Lower lobe of right lung (tissue), 2 donors: ENCODE data around the gene KIAA1755. TPM values are rescaled to one million over a fixed set of nuclear protein-coding genes. Genes with fewer than 3 reads are reported as not detected.
"Not testable (repeated sequence)": the region's sequence is repeated elsewhere in the genome, so short reads cannot be mapped to it uniquely, and the experiment has no call there.

ENCODE experiments used
- ATAC-seq, 2 donors: fragments of 200-7000 bp; cut with Tn5 transposase; one replicate each; pipeline ENCODE4 v1.9.1; 2020 to 2022; ENCODE audit warnings: mild to moderate bottlenecking in 2 of 2, moderate library complexity in 2 of 2
- DNase-seq: peaks from one replicate; pipeline ENCODE4 v3.0.0-alpha.2; 2020
- H3K27ac ChIP-seq: fragments of 200-600 bp; one replicate; pipeline ENCODE4 v1.8.0; 2022
- H3K27me3 ChIP-seq: fragments of 200-600 bp; one replicate; pipeline ENCODE4 v1.8.0; 2022; ENCODE audit warnings: low read depth
- H3K36me3 ChIP-seq: fragments of 200-600 bp; one replicate; pipeline ENCODE4 v1.8.0; 2022; ENCODE audit warnings: mild to moderate bottlenecking
- H3K4me1 ChIP-seq: fragments of 200-600 bp; one replicate; pipeline ENCODE4 v1.8.0; 2022
- H3K4me3 ChIP-seq: fragments of 200-600 bp; one replicate; pipeline ENCODE4 v1.8.0; 2022; ENCODE audit warnings: mild to moderate bottlenecking
- H3K9me3 ChIP-seq: fragments of 200-600 bp; one replicate; pipeline ENCODE4 v1.8.0; 2022
- CTCF ChIP-seq: fragments of 200-600 bp; IDR thresholded peaks from one replicate; pipeline ENCODE4 v1.8.0; 2022; ENCODE audit warnings: antibody characterized with exemption, mild to moderate bottlenecking
- intact Hi-C: fragments of 100-400 bp; cut with DNase I; formaldehyde crosslinking; loops from one replicate; pipeline ENCODE4 v1.11.0; 2022
- total RNA-seq: library from RNA; stranded (reverse); fragmentation: NEBNext Ultra II Directional; extraction: Animal tissue kit (Norgen Biotek cat#: 25700); gene quantifications from one replicate; pipeline ENCODE4 v1.2.1, GENCODE V29; 2021
- donor health status: DM: no; HTN: yes; CAD: no; lungs with severe emphysema.

KIAA1755 gene
- total RNA-seq, 1 donor from 2014 or later = 1.3 TPM

- Histone ChIP-seq H3K9me3 (no peaks in the 10 kb centered on the region), H3K36me3 (no peaks in the 10 kb centered on the region), H3K4me3 (no peak overlapping the region), H3K4me1 (peaks cover 15% of the 10 kb centered on the region), H3K27ac (no peak overlapping the region), H3K27me3 (peaks cover 28% of the 10 kb centered on the region)
- intact Hi-C loops = no loop called here
- ATAC-seq (no peak), DNase-seq (no peak)
- no peak for TF ChIP-seq CTCF
Observed at GRCh38 chr20:38256021-38256420, 4.5 kb downstream of the KIAA1755 start.

GRCh38 chr20:38255393-38255792, 5.1 kb downstream of the KIAA1755 start:
- H3K4me3 ChIP-seq = no peak overlapping the region
- H3K27me3 ChIP-seq = peaks cover 24% of the 10 kb centered on the region
- H3K9me3 ChIP-seq = no peaks in the 10 kb centered on the region
- DNase-seq (no peak), ATAC-seq (no peak)
- intact Hi-C loops = no loop called here
- H3K4me1 ChIP-seq = peaks cover 15% of the 10 kb centered on the region
- no peaks in the 10 kb centered on the region for H3K36me3 ChIP-seq
- no peak for TF ChIP-seq CTCF
- H3K27ac ChIP-seq = no peak overlapping the region

- H3K9me3 ChIP-seq, intact Hi-C loops, H3K36me3 ChIP-seq, DNase-seq, H3K27ac ChIP-seq, H3K4me3 ChIP-seq, ATAC-seq: not testable (repeated sequence)
- Histone ChIP-seq H3K4me1 (peaks cover 15% of the 10 kb centered on the region), H3K27me3 (peaks cover 18% of the 10 kb centered on the region)
Observed at GRCh38 chr20:38254621-38255020, 5.9 kb downstream of the KIAA1755 start.

DNA sequence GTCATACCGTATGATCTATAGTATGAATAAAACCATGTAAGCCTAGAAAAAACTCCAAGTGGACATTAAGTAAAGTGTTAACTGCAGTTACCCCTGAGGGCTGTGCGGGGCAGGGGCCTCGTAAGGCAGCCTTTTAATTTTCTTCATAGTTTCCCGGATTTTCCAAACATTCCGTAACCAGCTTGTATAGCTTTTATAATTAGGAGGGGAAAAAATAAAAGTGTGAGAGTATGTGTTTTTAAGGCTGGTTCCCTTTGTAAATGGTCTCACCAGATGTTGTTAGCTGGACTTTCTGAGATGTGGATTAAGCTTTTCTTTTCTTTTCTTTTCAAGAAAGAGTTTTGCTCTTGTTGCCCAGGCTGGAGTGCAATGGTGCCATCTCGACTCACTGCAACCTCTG, 7.0 kb downstream of the KIAA1755 start:
- H3K27me3 ChIP-seq = peaks cover 12% of the 10 kb centered on the region
- no peak for ATAC-seq
- intact Hi-C loops = no loop called here
- no peak for DNase-seq
- no peaks in the 10 kb centered on the region for H3K36me3 ChIP-seq
- H3K4me3 ChIP-seq = no peak overlapping the region
- no peak for TF ChIP-seq CTCF
- H3K9me3 ChIP-seq = no peaks in the 10 kb centered on the region
- peaks cover 15% of the 10 kb centered on the region for H3K4me1 ChIP-seq
- H3K27ac ChIP-seq = no peak overlapping the region

GRCh38 chr20:38252292-38253288, 7.9 kb downstream of the KIAA1755 start:
- no peak for ATAC-seq
- Histone ChIP-seq H3K27ac (no peak overlapping the region), H3K36me3 (no peaks in the 10 kb centered on the region), H3K9me3 (no peaks in the 10 kb centered on the region), H3K4me3 (no peak overlapping the region), H3K4me1 (peaks cover 15% of the 10 kb centered on the region), H3K27me3 (peaks cover 10% of the 10 kb centered on the region)
- DNase-seq = no peak
- TF ChIP-seq CTCF = no peak
- intact Hi-C loops = no loop called here

- H3K4me1 ChIP-seq = peaks cover 15% of the 10 kb centered on the region
- H3K4me3 ChIP-seq, DNase-seq, H3K27ac ChIP-seq, H3K36me3 ChIP-seq, intact Hi-C loops, H3K9me3 ChIP-seq, H3K27me3 ChIP-seq, ATAC-seq: not testable (repeated sequence)
Observed at GRCh38 chr20:38251441-38251840, 9.1 kb downstream of the KIAA1755 start.
